OCI-M1 (cell line): Measurements from ENCODE around the gene PRICKLE2.

Source experiments
- DNase-seq: peaks from one replicate; lab custom pipeline; 2025; lab: John Stamatoyannopoulos, UW

The PRICKLE2 gene

DNA sequence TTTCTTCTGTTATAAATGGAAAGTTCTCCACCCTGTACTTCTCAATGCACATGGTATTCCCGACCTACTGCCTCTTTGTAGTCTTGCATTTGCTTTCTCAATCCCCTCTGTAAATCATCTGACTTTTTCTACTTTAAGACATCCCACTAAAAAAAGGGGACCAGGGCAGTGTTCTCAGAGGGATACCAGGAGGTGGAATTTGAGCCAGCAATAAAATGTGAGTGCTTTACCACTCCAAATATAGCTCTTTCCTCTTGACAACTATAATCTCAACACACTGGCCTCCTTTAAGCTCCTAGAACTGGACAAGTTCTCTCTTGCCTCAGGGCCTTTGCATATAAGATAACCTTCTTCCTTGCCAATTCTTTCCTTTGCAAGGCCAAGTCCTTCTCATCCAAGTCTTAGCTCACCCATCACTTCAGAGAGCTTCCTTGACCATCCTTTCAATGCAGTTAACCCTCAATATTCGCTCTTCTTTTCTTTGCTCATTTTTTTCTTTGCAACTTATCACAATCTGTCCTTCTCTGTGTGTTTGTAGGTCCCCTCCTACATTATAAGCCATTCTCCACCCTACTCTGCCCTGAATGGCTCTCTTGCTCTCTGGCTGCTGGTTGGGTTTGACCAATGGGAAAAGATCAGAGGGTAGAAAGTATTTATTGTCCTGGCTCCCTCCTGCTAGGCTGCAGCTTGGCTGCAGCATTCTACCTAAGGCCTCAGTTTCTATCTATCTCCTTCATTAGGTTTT, 93.4 kb downstream of the PRICKLE2 start:
- DNase-seq, result no peak

DNA sequence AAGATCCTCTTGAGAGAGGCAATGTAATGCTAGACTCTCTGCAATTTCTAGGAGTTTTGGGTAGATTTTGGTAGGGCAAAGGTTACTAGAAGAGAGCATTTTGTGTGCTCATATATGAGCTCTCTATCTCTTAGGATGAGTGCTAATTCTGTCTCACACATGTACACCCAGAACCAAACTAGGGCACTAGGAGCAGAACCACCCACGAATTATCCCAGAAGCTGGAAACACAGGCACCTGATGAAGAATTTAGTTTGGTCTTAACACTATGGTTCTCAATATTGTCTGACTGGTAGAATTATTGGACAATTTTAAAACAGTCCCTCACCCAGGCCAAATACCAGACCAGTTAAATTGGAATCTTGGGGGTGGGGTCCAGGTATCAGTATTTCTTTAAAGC, 94.8 kb downstream of the PRICKLE2 start:
- DNase-seq, result no peak

GRCh38 chr3:64129581-64129980, 95.7 kb downstream of the PRICKLE2 start:
- no peak for DNase-seq

GRCh38 chr3:64129106-64129505, 96.2 kb downstream of the PRICKLE2 start:
- no peak for DNase-seq

- DNase-seq, result no peak
These were observed 99.7 kb downstream of the PRICKLE2 start for GRCh38 chr3:64125561-64125960.

DNA sequence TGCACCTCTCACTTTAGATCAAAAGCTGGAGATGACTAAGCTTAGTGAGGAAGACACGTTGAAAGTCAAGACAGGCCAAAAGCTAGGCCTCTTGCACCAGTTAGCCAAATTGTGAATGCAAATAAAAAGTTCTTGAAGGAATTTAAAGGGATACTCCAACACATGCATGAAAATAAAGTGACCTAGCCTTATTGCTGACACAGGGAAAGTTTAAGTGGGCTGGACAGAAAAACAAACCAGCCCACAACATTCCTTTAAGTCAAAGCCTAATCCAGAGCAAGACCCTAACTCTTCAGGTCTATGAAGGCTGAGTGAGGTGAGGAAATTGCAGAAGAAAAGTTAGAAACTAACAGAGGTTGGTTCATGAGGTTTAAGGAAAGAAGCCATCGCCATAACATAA, 101.3 kb downstream of the PRICKLE2 start:
- DNase-seq, result no peak

DNA sequence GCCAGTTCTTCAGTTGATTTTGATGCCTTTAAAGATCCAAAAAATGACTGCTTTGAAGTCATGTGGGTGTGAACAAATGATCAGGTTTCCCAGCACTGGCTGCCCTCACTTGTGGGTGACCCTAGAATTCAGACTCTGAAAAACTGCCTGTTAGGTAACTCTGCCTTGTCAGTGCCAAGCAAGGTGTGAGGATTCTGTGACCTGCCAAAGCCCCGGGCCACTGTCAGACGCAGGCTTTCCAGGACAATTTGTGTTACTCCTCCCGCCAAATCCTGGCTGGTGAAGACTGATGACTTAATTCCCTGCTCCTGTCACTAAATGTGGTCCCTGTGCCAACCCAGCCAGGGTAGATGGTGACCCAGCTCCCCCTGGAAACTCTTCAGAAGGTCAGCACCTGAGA, 102.8 kb downstream of the PRICKLE2 start:
- DNase-seq, result no peak

DNA sequence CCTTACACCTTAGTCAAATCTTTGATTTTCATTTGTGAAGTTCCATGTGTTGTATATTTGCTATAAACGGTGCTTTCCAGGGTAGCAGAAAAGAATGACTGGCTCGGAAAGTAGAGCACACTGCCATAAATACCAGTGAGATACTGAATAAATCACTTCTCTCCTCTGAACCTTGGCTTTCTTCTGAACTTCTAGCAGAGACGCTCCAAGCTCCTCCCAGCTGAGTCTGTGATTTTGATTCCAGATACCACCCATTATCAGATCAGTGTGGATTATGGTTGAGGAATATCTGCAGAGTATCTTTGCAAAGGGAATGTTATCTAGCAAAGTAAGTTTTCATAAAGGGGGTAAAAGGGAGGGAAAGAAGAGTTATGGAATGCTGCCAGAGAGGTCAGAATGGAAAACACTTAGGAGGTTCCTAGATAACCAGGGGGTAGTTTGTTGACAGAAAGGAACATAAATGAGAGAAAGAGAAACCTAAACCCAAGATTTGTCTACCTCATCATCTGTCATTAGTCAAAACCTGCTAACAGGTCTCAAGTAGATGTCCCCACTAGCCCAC, 103.4 kb downstream of the PRICKLE2 start:
- DNase-seq, result no peak

DNA sequence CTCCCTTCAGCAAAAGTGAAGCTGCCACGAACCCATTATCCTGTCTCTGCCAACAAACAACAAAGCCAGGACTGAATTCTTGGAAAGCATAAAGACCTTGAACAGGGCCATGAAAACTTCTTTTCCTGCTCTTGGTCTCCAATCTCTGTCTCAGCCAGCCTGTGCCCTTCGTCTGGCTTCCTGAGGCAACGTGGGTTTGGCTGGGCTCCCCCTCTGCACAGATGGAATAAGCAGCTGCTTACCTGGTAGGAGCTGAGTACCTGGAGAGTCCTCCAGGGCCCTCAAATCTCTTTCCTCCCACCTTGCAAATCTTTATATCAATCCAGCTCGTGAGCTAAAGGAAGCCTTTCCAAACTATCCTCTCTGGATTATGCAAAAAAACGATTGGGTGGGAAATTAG, 104.4 kb downstream of the PRICKLE2 start:
- DNase-seq, result no peak

DNA sequence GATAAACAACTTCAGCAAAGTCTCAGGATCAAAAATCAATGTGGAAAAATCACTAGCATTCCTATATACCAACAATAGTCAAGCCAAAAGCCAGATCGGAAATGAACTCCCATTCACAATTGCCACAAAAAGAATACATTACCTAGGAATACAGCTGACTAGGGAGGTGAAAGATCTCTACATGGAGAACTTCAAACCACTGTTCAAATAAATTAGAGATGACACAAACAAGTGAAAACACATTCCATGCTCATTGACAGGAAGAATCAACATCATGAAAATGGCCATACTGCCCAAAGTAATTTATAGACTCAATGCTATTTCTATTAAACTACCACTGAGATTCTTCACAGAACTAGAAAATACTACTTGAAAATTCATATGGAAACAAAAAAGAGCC, 107.8 kb downstream of the PRICKLE2 start:
- no peak for DNase-seq

DNA sequence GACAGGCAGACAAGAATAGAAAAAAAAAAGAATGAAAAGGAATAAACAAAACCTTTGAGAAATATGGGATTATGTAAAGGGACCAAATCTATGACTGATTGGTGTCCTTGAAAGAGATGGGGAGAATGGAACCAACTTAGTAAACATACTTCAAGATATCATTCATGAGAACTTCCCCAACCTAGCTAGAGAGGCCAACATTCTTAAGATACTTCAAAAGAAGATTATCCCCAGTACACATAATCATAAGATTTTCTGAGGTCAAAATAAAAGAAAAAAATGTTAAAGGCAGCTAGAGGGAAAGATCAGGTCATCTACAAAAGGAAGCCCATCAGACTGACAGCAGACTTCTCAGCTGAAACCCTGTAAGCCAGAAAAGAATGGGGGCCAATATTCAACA, 110.6 kb downstream of the PRICKLE2 start:
- no peak for DNase-seq

GRCh38 chr3:64111872-64112271, 113.4 kb downstream of the PRICKLE2 start:
- no peak for DNase-seq

DNA sequence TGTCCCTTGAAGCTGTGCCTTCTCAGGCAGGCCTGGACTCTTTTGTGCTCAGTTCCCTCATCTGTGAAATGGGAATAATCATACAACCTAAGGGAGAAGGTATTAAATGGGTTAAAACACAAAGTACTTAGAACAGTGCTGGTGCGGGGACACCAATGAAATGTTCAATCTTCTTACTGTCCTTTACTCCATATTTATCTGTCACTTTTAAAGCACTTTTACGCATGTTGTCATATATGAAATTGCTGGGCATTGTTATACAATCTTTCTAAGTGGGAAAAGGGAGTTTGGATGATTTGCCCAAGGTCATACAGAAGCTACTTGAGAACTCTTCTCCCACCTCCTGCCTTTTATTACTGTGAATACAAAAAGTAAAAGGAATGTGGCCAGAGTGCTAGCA, 114.2 kb downstream of the PRICKLE2 start:
- DNase-seq, result no peak

GRCh38 chr3:64110071-64110470, 115.2 kb downstream of the PRICKLE2 start:
- no peak for DNase-seq

GRCh38 chr3:64109438-64109837, 115.8 kb downstream of the PRICKLE2 start:
- DNase-seq, result no peak

DNA sequence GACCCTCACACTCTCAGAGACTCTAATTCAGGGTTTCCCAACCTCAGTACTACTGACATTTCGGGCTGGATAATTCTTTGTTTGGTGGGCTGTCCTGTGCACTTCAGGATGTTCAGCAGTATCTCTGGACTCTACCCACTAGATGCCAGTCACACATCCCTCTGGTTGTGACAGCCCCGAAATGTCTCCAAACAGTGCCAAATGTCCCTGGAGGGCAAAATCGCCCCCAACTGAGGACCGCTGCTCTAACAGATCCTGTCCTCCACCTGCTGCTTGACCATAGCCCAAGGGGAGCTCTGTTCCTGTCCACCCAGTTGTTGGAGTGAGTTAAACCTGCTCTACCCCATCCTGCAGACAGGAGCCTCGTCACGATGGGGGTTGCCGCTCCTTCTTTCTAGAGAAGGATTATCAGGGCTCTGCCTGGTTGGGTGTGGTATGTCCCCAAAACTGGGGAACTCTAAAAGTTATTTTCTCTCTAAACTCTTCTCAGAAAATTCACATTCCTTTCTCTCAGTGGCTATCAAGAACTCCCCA, 116.4 kb downstream of the PRICKLE2 start:
- DNase-seq, result no peak

DNA sequence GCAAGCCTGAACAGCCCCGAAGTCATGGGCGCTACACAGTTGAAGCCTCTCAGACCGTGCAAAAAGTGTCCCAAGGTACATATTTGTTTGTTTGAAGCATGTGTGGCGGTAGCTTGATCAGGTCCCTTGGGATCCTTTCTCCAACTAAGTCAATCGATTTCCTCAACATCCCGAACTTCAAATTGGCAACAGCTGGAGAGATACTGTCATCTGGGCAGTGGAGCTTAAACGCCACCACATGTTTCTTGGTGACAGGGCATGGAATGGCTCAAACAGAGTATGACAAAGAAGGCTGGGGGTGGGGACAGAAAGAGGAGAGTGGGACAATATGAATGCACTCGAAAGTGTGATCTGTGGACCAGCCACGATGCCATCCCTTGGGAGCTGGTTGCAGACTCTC, 117.0 kb downstream of the PRICKLE2 start:
- DNase-seq, result no peak

- no peak for DNase-seq
These were observed 118.1 kb downstream of the PRICKLE2 start for GRCh38 chr3:64107190-64107589.

DNA sequence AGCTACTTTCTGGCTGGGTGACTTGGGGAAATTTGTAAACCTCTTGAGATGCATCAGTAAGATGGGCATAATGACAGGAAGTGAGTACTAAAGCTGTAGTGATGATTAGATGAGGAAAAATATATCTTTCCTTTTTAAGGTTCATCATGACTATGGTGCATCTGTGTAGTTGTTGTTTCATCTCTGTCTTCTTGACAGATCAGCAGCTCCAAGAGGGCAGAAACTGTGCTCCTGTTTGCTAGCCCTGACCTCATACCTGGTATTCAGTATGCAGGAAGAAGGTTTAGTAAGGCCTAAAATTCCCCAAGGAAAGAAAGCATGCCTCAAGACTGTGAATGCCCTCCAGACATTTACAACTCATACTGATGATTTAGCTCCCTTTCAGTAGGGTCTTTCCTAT, 119.5 kb downstream of the PRICKLE2 start:
- no peak for DNase-seq

- DNase-seq, result no peak
These were observed 120.6 kb downstream of the PRICKLE2 start for GRCh38 chr3:64104691-64105111.

GRCh38 chr3:64104006-64104405, 121.3 kb downstream of the PRICKLE2 start:
- DNase-seq, result peak; percentile 13

DNA sequence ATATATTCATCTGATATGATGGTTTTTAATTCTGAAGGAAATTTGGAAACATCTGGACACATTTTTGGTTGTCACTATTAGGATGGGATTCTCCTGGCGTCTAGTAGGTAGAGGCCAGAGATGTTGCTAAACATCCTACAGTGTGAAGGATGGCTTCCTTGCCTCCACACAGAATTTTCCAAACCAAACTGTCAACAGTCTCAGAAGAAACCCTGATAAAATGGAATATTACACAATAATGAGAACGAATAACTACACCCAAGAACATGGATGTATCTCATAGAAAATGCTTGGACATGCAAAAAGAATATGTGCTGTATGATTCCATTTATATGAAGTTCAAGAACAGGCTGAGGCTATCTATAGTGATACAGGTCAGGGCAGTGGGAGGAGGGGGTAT, 122.1 kb downstream of the PRICKLE2 start:
- no peak for DNase-seq

GRCh38 chr3:64102147-64102546, 123.1 kb downstream of the PRICKLE2 start:
- no peak for DNase-seq

DNA sequence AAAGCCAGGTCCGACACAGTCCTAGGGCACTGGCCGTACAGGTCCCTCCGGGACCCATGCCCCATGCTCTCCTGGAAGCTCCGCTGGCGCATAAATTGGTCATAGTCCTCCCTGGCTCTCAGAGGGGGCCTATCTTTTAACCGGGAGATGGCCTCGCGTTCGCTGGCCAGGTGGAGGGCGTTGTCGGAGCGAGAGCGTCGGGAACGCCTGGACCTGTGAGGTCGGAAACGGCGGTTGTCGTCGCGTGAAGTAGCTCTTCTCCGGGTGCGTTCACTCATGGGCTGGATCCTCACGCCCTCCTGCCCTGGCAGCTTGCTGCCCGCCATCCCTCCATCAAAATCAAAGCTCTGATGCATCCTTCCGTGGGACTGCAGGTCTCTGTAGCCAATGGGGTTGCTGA, 126.0 kb downstream of the PRICKLE2 start:
- no peak for DNase-seq
